Activated T-helper 1 cell treated with anti-CD3 and anti-CD28 coated beads, Interleukin-2, amount 50 U/mL, for 16 hours (primary cell): ENCODE measurements around the gene PSMA7.

Source experiments
- DNase-seq, 2 donors: peaks; one replicate each; pipeline ENCODE4 v3.0.0-alpha.2; 2020; ENCODE audit warnings: low read depth in 1 of 2, low spot score in 1 of 2

The PSMA7 gene

DNA sequence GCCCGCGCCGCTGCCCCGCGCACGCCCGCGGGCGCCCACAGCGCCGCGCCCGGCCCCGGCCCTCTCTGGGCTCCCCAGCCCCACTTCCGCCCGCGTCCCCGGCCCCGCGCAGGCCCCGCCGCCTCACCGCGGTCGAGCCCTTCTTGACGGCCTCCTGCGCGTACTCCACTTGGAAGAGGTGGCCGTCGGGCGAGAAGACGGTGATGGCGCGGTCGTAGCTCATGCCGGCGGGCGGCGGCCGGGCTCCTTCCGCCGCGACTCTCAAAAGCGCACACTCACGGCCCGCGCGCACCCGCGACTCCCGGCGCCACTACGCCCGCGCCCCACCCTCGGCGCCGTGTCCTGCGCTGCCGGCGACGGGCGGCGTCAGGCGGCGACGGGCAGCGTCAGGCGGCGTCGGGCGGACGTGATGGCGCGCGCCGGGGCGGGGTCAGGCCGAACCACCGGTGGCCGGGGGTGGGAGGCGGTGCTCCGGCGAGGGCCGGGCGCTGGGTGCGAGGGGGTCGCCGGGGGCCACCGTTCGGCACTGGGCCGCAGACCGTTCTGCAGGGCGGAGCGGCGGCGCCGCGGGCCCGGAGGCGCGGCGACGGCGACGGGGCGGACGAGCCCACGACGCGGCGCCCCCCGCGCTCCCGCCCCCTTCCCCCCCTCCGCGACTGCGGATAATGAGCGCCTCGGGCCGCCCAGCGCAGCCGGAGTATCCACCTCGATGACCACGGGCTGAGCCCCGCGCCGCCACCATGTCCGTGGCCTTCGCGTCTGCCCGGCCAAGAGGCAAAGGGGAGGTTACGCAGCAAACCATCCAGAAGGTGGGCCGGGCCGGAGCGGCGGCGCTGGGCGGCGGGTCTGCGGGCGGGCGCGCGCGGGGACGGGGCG, at the start of gene PSMA7, which contains the start of gene SS18L1:
Gene PSMA7 (minus strand): TSS at position 314 of the 876 bp plus-strand sequence. CDS start 91 bp downstream, at position 223.
Gene SS18L1 (plus strand): TSS at position 689 of the 876 bp plus-strand sequence. CDS start 52 bp downstream, at position 741.
- DNase-seq: peak; percentile 67 to 82

DNA sequence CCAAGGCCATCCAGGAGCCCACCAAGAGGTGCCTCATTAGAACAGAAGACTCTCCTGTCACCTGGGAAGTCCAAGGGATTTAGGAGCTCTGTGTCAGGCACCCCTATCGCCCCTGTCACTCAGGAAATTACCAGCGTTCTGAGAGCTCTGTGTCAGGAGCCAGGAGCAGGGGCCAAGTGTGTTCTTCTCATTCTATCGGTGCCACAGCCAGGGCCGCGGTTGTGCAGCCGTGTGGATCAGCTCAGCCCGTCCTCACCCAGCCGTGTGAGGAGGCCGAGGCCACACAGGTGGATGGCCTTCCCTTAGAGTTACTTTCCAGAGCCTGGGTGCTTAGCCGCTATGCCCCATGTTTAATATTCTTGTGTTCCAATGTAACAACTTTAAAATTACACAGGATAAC, 49.4 kb upstream of the PSMA7 start:
- DNase-seq: no peak

DNA sequence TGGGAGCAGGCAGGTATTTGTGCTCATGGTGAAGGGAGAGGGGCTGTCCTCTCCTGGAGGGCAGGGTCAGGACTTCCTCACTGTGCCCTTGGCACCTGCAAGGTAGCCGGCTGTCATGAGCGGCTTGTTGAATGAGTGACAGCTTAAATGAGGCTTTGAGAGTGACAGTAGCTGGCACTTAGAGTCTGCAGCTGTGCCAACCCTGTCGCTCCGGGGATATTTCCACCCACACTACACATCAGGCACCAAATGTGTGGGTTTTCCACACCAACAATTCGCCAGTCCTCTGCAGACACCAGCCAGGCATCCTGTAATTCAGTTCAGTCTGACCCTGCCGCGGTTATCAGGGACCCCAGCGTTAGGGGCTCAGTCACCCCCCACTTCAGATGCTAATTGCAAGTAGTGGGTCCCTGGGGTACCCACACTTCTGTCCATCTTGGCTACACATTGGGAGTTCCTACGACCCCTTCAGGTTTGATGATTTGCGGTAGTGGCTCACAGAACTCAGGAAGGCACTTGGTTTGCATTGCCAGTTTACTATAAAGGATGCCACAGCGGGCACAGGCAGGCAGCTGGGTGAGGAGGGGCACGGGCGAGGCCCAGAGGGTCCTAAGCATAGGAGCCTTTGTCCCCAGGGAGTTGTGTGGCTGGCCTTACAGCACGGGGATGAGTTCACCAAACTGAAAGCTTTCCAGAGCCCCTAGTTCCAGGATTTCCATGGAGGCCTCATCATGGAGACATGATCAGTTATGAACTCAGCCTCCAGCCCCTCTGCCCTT, 48.8 kb upstream of the PSMA7 start:
- no peak for DNase-seq

DNA sequence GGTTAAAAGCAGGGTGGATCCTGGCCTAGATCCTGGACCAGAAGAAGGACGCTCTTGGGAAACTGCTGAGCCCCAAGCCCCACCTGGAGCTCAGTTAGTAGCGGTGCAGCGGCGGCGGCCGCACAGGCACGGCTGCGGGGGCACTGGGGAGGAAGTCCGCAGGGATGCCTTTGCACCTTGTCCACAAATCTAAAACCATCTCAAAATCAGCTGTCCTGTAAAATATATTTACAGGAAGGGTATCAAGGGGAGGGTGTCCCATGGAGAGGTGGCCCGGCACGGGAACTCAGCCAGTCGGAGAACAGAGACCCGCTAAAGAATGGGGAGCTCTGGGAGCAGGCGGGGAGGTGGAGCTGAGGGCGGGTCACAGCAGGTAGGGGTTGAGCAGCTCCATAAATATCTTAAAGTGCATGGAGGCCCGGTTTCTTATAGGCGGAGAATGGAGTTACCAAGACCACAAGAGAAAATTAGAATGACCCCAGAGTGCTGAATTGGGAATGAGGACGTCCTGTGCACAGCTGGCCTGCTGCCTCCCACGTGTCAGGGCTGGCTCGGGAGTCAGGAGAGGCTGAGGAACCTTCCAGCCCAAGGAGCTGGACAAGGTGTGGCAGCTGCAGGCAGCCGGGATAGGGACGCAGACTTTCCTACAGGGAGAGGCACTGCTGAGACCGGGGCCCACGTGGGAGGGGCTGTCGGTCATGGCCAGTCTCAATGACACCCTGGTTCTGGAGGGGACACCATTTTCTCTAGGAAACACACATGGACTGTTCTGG, 47.6 kb upstream of the PSMA7 start:
- no peak for DNase-seq

DNA sequence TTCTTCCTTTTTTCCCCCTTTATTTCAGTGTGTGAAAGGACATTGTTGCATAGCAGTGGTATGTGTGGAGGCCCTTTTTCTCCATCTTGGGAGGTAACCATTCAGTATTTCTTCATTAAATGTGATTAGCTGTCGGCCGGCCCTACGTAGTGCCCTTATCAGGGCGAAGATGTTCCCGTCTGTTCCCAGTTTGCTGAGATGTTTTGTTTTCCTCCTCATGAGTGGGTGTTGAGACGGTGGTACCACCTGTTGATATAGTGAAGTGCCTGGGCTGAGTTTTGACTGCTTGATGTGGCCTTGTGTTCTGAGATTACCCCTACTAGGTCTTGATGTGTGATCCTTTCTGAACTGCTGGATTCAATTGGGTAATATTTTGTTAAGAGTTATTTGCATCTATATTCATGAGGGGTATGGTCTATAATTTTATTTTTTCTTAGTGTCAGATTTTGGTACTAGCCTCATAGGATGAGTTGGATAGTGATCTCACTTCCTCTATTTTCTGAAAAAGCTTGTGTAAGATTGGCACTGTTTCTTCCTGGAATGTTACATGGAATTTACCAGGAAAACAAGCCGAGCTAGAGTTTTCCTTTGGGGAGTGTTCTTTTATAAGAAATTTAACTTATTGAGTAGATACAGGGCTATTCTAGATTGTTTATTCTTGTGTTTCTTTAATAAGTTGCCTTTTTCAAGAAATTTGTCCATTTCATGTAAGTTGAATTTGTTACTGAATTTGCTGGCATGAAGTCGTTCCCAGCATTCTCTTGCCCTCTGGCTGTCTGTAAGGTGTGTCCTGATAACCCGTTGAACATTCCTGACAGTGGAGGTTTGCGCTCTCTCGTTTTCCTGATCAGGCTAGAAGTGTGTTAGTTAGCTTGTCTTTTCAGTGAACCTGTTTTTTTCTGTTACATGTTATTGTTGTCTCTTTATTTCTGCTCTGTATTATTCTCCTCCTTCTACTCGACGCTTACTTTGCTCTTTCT, 44.0 kb upstream of the PSMA7 start:
- no peak for DNase-seq

DNA sequence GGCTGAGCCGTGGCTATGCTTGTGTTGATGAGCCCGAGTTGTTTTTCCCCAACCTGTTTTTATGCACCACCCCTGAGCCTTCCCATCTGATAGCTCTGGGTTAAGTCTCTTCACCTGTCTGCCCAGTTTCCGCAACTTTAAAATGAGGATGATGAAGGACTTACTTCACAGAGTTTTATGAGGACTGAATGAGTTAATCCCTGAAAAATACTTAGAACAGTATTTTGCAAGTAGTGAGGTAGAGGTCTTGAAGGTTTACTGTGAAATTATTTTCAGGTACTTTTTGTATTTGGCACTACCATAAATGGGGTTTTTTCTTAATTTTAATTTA, 42.9 kb upstream of the PSMA7 start:
- no peak for DNase-seq

DNA sequence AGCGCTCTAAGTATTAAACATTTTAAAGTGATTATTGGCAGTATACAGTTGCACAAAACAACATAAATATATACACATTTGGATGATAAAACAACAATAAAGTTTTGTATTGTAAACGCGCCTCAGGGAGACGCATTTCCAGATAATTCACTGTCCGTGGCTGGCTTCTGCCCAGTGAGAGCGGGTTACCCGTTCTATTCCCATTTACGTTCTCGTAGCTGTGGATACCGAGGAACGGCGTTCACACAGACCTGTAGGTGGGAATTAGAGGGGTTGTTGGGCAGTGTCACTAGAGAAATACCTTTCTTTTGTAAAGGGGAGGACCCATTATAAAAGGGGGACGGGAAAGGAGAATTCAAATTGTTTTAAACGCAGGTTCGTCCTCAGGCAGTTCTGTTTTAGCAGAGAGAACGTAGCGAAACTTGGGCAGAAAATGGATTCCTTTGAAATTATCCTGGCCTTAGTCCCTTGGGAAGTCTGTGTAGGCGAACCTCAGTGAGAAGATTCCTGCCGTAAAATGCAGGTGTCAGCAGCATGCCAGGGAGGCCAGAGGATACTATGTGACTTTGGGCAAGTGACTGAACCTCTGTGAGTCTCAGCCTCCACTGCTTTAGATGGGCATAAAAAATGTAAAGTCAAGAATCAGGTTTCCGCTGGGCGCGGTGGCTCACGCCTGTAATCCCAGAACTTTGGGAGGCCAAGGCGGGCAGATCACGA, 40.4 kb upstream of the PSMA7 start:
- DNase-seq: no peak

DNA sequence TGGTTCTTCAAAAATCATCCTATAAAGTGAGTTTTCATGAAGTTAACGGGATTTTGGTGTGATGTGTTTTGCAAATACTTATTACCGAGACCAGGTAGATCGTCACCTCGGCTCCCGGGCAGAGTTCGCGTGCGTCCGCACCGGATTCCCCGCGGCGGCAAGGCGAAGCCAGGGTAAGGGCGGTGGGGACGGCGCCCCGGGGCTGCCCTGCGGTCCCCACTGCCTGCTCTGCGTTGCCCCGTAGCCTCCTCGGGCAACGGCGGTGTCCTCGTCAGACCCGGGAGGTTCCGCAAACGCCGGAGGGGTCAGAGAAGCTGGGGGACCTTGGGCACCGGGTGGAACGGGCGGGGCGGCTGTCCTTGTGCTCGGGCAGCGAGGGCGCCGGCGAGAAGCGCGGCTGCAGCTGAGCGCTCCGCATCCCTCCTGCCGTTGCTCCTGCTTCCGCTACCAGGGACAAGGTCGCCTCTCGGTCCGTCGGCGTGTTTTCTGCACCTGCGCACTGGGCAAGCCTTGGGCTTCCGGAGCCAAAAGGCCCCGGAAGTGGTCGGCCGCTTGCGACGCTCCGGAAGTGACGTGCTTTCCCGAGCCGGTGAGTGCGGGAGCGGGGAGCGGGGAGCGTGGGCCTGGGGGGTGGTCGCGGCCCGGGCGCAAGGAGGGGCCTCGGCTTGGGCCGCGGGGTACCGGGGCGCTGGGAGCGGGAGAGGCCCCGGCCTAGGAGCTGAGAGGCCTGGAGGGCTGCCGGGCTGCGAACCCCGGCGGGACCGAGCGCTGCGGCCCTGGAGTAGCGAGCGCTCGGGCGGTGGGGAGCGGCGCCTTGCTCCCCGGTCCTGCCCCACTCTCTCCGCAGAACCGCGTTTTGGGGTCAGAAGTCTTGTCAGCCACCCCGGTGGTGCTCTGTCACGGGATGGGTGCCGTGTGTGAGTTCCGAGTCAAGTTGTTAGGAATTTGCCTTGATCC, 39.6 kb upstream of the PSMA7 start, which contains the start of gene MTG2:
Gene MTG2 (plus strand): TSS at position 560 of the 957 bp plus-strand sequence. CDS start 10,393 bp downstream, outside the sequence.
- DNase-seq: peak; percentile 87 to 91

DNA sequence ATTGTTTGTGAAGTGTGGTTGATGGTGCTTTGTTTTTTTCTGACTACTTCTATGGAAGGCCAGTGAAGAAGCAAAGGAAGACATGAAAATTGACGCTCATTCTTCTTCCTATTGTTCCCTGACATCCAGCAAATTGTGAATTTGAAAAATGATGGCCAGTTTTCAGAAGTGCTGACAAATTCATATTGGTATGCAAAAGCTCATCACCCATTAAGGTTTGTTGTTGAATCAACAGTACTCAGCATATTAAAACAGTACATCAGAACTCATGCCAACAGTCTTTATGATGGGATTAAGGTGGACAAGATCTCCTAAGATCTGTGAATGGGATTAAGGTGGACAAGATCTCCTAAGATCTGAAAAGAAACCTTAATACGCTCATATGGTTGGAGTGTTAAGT, 38.6 kb upstream of the PSMA7 start:
- DNase-seq: no peak

DNA sequence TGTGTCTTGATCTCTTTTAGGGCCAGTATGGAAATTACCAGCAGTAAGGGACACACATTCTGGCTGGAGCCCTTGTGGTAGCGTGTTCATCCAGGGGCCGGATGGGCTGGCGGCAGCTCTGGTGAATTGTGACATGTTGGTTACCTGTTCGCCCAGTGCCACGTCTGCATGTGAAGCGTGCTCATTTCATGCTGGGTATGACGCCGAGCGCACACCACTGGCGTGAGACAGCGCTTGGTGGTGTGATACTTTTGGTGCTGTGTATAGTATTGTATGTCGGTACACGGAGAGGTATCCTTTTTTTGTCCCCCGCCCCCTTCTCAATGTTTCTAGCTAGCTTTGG, 35.9 kb upstream of the PSMA7 start:
- no peak for DNase-seq

DNA sequence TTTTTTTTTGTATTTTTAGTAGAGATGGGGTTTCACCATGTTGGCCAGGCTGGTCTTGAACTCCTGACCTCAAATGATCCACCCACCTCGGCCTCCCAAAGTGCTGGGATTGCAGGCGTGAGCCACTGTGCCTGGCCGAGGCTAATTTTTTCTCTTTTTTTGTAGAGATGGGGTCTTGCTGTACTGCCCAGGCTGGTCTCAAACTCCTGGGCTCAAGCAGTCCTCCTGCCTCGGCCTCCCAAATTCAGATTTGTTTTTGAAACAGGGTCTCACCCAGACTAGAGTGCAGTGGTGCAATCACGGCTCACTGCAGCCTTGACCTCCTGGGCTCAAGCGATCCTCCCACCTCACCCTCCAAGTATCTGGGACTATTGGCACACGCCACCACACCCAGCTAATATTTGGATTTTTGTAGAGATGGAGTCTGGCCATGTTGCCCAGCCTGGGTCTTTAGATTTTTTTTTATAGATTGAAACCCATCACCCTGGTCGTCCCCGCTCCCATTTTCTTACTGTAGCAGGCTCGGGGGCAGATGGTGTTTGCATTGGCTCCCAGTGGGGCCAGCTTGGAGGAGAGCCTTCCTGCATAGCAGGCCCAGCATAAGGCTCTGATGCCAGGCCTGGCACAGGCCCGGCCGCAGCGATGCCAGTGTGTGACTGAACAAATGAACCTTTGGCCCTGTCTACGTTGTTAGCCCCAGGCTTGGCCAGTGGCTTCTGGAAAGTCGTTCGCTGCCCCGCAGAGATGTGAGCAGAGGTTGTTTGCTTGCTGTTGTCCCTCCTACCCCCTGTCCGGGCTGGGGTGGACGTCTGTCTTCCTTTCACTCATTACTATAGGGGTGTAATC, 35.3 kb upstream of the PSMA7 start:
- DNase-seq: no peak

DNA sequence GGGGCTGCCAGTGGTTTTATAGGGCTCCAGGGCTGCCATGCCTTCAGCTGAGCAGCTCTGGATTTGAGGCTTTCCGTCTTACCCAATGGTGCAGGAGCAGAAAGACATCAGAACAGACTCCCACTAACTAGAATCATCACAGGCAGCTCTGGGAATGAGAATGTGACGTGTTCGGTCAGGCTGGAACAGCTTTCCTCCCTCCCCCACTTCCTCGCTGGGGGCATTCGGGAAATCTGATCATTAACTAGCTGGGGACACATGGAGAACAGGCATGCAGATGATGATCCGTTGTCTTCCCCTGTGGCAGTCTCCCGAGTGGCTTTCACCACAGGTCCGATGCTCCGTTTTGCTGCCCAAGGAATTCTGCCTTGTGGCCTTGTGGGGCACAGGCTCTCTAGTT, 34.1 kb upstream of the PSMA7 start:
- no peak for DNase-seq

DNA sequence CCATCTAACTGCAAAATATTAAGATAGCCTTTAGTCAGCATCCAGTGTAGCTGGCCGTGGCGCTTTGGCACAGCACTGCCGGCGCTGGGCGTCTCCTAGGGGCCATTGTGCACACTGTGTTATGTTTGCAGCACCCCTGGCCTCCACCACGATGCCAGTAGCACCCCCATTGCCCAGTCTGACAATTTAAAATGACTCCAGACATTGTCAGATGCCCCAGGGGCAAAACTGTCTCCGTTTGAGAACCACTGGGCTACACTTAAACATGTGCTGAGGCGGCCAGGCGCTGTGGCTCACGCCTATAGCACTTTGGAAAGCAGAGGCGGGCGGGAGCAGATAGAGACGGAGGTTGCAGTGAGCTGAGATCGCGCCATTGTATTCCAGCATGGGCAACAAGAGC, 33.7 kb upstream of the PSMA7 start:
- DNase-seq: no peak

DNA sequence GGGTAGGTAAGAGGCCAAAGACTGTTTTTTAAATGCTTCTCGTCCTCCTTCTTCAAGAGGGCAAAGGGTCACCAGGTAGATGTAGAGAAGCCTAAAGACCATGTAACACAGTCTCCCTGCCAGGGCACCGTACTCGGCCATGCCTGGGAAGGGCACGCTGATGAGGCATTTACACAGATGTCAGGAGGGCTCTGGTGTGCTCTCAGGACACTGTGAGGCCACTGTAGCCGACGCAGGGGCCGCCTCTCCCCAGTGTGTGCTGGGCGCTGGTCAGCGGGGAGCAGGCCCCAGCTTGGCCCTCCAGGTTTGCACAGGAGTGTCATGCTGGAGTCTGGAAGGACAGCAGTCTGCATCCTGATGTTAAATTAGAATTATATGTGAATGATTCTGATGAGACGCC, 32.5 kb upstream of the PSMA7 start:
- DNase-seq: no peak

DNA sequence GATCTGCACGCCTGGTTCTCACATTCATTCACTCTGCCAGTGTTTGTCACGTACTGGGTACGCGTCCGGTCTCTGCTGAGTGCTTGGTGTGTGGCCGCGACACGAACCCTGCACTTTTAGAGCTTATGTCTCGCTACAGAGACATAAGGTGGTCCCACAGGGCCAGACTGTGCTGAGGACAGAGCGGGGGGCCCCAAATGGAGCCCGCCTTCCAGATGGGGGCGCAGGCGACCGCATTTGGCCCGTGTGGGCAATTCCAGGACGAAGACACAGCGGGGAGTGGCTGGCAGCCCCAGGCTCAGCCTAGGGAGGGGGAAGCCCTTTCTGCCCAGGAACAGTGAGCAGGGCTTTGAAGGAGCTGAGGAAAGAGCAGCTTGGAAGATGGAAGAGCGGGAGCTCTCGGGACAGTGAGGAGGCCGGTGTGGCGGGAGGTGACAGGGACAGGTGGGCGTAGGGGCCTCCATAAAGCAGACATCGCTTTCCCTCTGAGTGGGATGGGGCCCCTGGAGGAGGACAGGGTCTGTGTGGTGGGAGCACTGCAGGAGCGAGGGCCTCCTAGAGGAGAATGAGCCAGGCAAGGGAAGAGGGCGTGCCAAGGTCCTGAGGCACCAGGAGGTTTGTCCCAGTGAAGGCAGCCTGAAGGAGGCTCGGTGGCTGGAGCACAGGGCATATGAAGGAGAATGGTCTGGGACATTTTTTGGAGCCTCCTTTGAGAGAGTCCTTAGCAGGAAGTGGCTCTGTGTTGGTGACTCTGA, 31.9 kb upstream of the PSMA7 start:
- DNase-seq: no peak

DNA sequence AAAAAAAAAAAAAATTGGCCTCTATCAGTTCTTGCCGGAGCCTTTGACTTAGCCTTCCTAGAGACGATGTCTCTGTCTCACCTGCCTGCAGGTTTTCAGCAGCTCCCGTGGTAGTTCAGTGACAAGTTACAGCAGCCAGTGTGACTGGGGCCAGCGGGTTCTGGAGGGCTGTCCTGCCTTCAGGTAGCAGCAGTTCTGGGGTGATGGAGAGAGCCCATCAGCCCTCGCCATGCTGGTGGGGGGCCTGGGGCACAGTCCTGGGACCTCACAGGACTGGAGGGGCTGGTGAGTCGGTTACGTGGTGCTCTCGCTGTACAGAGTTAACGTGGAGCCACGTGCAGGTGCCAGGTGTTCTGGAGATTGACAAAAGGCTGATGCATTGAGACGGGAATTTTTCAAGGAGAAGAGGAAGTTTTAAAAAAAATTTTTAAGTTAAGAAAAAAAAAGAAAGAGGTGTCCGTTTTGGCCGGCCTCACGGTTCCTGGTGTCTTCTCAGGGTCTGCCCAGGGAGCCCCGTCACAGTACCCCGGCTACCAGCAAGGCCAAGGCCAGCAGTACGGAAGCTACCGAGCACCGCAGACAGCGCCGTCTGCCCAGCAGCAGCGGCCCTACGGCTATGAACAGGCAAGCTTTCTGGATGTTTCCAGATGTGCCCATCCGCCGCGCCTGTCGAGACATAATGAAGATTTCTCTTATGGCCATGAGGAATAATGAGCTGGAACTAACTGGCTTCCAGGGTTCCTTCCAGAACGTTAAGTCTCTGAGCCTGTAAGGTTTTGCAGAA, 31.0 kb upstream of the PSMA7 start:
- no peak for DNase-seq
